ENCODE measurements around the gene ABCA13.

ABCA13 gene

GRCh38 chr7:48617508-48617907 is 446.2 kb downstream of the ABCA13 start:
- TF ChIP-seq CTCF (conservative IDR thresholded peaks at IDR 0.05; ENCODE audit: low read length), result no peak
- no peak for DNase-seq (ENCODE audit: low read depth)
- no peak overlapping the region for H3K4me3 ChIP-seq (ENCODE audit: low read length)

- DNase-seq (ENCODE audit: low read depth), result no peak
- no peak overlapping the region for H3K4me3 ChIP-seq (ENCODE audit: low read length)
- TF ChIP-seq CTCF (conservative IDR thresholded peaks at IDR 0.05; ENCODE audit: low read length), result no peak
Measured at GRCh38 chr7:48617993-48618392, 446.7 kb downstream of the ABCA13 start.

- DNase-seq (ENCODE audit: low read depth), result no peak
- no peak overlapping the region for H3K4me3 ChIP-seq (ENCODE audit: low read length)
Measured at GRCh38 chr7:48621076-48621475, 449.8 kb downstream of the ABCA13 start.

GRCh38 chr7:48627164-48627563 is 455.9 kb downstream of the ABCA13 start:
- no peak for DNase-seq (ENCODE audit: low read depth)
- H3K4me3 ChIP-seq (ENCODE audit: low read length), result no peak overlapping the region
- no peak for TF ChIP-seq CTCF (conservative IDR thresholded peaks at IDR 0.05; ENCODE audit: low read length)

More at GRCh38 chr7:48621076-48621475, 449.8 kb downstream of the ABCA13 start:
- no peak for TF ChIP-seq CTCF (conservative IDR thresholded peaks at IDR 0.05; ENCODE audit: low read length)

GRCh38 chr7:48628793-48629349 is 457.6 kb downstream of the ABCA13 start:
- H3K4me3 ChIP-seq (ENCODE audit: low read length), result no peak overlapping the region
- no peak for TF ChIP-seq CTCF (conservative IDR thresholded peaks at IDR 0.05; ENCODE audit: low read length)
- no peak for DNase-seq (ENCODE audit: low read depth)

- DNase-seq (ENCODE audit: low read depth), result no peak
- no peak overlapping the region for H3K4me3 ChIP-seq (ENCODE audit: low read length)
- TF ChIP-seq CTCF (conservative IDR thresholded peaks at IDR 0.05; ENCODE audit: low read length), result no peak
Measured at GRCh38 chr7:48634116-48634632, 462.9 kb downstream of the ABCA13 start.

- no peak for TF ChIP-seq CTCF (conservative IDR thresholded peaks at IDR 0.05; ENCODE audit: low read length)
- DNase-seq (ENCODE audit: low read depth), result no peak
- H3K4me3 ChIP-seq (ENCODE audit: low read length), result no peak overlapping the region
Measured at GRCh38 chr7:48635796-48636195, 464.5 kb downstream of the ABCA13 start.
